Bronchial epithelial cell (primary cell): ENCODE results near the gene PPP2R5D. TPM values are rescaled to one million over a fixed set of nuclear protein-coding genes. Genes with fewer than 3 reads are reported as not detected.
A peak's percentile ranks its signal among the peaks of the same experiment; 100 is the strongest.

Experiments
- DNase-seq: peaks from one replicate; pipeline ENCODE4 v3.0.0-alpha.2; 2010; ENCODE audit warnings: low read depth
- FAIRE-seq: peaks from 2 replicates; lab custom pipeline; 2011; peaks lifted over from hg19 to GRCh38; lab: Jason Lieb, UNC
- H3K27me3 ChIP-seq: 2 replicates; pipeline ENCODE4 v1.5.1; 2011; ENCODE audit warnings: low read length; ENCODE audit not compliant: control insufficient read depth, insufficient read depth
- H3K36me3 ChIP-seq: 2 replicates; pipeline ENCODE4 v1.5.1; 2011; ENCODE audit warnings: low read length; ENCODE audit not compliant: control insufficient read depth, insufficient read depth
- H3K4me3 ChIP-seq: 2 replicates; pipeline ENCODE4 v1.5.1; 2011; ENCODE audit warnings: mild to moderate bottlenecking, low read depth, low read length, control low read depth
- total RNA-seq: library from RNA; depleted of rRNA; stranded (reverse); fragments of >200 nt; gene quantifications from 2 replicates; pipeline ENCODE4 v1.2.1, GENCODE V29; 2014
- TF ChIP-seq, protein P1 (sequence below): IDR thresholded peaks from 2 replicates; pipeline ENCODE4 v1.5.1; 2011; ENCODE audit warnings: mild to moderate bottlenecking, moderate library complexity, low read length, control low read depth, inconsistent platforms; ENCODE audit not compliant: insufficient read depth, severe bottlenecking

Gene PPP2R5D
- total RNA-seq, 1 donor from 2014 or later = 27.6 TPM

GRCh38 chr6:43013097-43013842 lies 28.9 kb downstream of the PPP2R5D start:
- Histone ChIP-seq H3K4me3 (peak overlapping the region; percentile 70), H3K36me3 (peaks cover 28% of the 10 kb centered on the region), H3K27me3 (no peaks in the 10 kb centered on the region)
- peak; percentile 16 for DNase-seq
- FAIRE-seq = no peak
- TF ChIP-seq, protein P1, sequence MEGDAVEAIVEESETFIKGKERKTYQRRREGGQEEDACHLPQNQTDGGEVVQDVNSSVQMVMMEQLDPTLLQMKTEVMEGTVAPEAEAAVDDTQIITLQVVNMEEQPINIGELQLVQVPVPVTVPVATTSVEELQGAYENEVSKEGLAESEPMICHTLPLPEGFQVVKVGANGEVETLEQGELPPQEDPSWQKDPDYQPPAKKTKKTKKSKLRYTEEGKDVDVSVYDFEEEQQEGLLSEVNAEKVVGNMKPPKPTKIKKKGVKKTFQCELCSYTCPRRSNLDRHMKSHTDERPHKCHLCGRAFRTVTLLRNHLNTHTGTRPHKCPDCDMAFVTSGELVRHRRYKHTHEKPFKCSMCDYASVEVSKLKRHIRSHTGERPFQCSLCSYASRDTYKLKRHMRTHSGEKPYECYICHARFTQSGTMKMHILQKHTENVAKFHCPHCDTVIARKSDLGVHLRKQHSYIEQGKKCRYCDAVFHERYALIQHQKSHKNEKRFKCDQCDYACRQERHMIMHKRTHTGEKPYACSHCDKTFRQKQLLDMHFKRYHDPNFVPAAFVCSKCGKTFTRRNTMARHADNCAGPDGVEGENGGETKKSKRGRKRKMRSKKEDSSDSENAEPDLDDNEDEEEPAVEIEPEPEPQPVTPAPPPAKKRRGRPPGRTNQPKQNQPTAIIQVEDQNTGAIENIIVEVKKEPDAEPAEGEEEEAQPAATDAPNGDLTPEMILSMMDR = no peak

DNA sequence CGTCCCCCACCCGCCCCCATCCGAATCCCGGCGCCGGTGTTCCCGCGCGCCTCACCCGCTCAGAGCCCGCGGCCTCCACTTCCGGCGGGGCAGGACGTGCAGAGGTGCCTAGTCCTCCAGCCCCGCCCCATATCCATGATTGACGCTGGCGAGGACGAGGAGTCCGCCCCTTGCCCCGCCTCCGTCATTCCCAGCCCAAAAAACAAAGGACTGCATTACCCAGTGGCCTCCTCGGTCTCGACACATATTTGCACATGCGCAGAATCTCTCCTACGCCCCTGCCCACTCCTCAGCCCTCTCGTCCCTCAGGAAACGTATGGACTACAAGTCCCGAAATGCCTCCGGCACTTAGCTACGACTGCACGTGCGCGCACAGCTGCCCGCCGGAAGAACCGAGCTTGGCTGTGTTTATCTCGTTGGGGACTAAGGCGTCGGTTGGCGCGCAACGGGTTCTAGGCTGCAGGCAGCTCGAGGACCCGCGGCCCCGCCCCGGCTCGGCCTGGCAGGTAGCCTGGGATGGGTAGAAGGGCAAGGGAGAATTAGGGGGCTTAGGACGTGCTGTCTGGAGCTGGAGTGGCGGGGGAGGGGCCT lies 29.6 kb downstream of the PPP2R5D start, which contains the start of the genes KLHDC3 and MEA1:
Gene KLHDC3, plus strand, starts transcription at position 407 of the 591 bp plus-strand sequence. CDS start 2,944 bp downstream, outside the sequence.
Gene MEA1, minus strand, starts transcription at position 104 of the 591 bp plus-strand sequence. CDS start 133 bp downstream, outside the sequence.
- no peaks in the 10 kb centered on the region for H3K27me3 ChIP-seq
- DNase-seq (peak; percentile 100), FAIRE-seq (peak; percentile 79)
- H3K36me3 ChIP-seq = peaks cover 29% of the 10 kb centered on the region
- peak within 1 kb of the TSS; percentile 70 for H3K4me3 ChIP-seq
- TF ChIP-seq, protein P1 = no peak

- Histone ChIP-seq H3K27me3 (no peaks in the 10 kb centered on the region), H3K4me3 (peak overlapping the region; percentile 70), H3K36me3 (peaks cover 30% of the 10 kb centered on the region)
- no peak for FAIRE-seq
- TF ChIP-seq, protein P1 = no peak
- no peak for DNase-seq
Observed at GRCh38 chr6:43014434-43014909, 30.1 kb downstream of the PPP2R5D start.

- H3K27me3 ChIP-seq = no peaks in the 10 kb centered on the region
- DNase-seq = no peak
- FAIRE-seq = no peak
- TF ChIP-seq, protein P1 = no peak
- peaks cover 24% of the 10 kb centered on the region for H3K36me3 ChIP-seq
- no peak overlapping the region for H3K4me3 ChIP-seq
Observed at GRCh38 chr6:43016176-43016942, 32.0 kb downstream of the PPP2R5D start.

DNA sequence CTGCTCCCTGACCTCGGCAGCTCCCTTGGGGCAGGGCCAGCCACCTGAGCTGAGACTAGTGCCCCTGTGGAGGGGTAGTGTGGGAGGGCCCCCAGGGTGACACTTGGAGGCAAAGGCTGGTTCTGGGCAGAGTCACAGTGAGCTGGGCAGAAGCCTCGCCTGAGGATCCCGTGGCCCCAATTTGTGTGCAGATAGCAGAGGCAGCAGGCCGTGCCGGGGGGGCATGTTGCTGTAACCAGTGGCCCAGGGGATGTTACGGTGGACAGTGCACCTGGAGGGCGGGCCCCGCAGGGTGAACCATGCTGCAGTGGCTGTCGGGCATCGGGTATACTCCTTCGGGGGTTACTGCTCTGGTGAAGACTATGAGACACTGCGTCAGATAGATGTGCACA lies 32.6 kb downstream of the PPP2R5D start:
- DNase-seq (no peak), FAIRE-seq (no peak)
- no peaks in the 10 kb centered on the region for H3K27me3 ChIP-seq
- TF ChIP-seq, protein P1 = no peak
- H3K4me3 ChIP-seq = no peak overlapping the region
- peaks cover 20% of the 10 kb centered on the region for H3K36me3 ChIP-seq
